ENCODE data around the gene PRKAR2A. TPM values are rescaled to one million over a fixed set of nuclear protein-coding genes. Genes with fewer than 3 reads are reported as not detected.

Gene PRKAR2A
- total RNA-seq, 1 experiment from 2014 or later, result 61.3 TPM

GRCh38 chr3:48855681-48856447 lies 8.2 kb upstream of the PRKAR2A start:
- no peaks in the 10 kb centered on the region for H3K4me1 Mint-ChIP-seq (ENCODE audit: insufficient read depth, unreplicated experiment)
- no TSS peak for BruUV-seq (replicated peaks)
- H3K36me3 Mint-ChIP-seq (ENCODE audit: insufficient read depth, unreplicated experiment), result peaks cover 7% of the 10 kb centered on the region
- no peak overlapping the region for H3K27ac Mint-ChIP-seq (ENCODE audit: low read depth, unreplicated experiment)
- no peak for DNase-seq (ENCODE audit: unreplicated experiment)
- H3K9me3 Mint-ChIP-seq (ENCODE audit: unreplicated experiment), result no peaks in the 10 kb centered on the region
- ChIA-PET CTCF (interaction anchor here (0.5 to 0.9 kb wide), 2 partner anchors 8 to 52 kb away, joined by 3 read pairs; partner anchors contain the start of gene PRKAR2A), POLR2A (interaction anchor here (2.3 kb wide), 1 partner anchor 9 kb away, joined by 12 read pairs; the partner anchor contains the start of gene PRKAR2A)
- intact Hi-C loops (cut with micrococcal nuclease), result no loop called here
- H3K4me3 Mint-ChIP-seq (ENCODE audit: unreplicated experiment), result no peak overlapping the region
- no peaks in the 10 kb centered on the region for H3K27me3 Mint-ChIP-seq (ENCODE audit: insufficient read depth, unreplicated experiment)
- no peak for TF ChIP-seq CTCF (IDR thresholded peaks at IDR 0.05; ENCODE audit: unreplicated experiment)

GRCh38 chr3:48852151-48852550 lies 4.5 kb upstream of the PRKAR2A start:
- Mint-ChIP-seq H3K36me3 (ENCODE audit: insufficient read depth, unreplicated experiment) (peaks cover 7% of the 10 kb centered on the region), H3K27me3 (ENCODE audit: insufficient read depth, unreplicated experiment) (no peaks in the 10 kb centered on the region), H3K4me1 (ENCODE audit: insufficient read depth, unreplicated experiment) (peaks cover 8% of the 10 kb centered on the region), H3K9me3 (ENCODE audit: unreplicated experiment) (no peaks in the 10 kb centered on the region), H3K27ac (ENCODE audit: low read depth, unreplicated experiment) (no peak overlapping the region), H3K4me3 (ENCODE audit: unreplicated experiment) (no peak overlapping the region)
- DNase-seq (ENCODE audit: unreplicated experiment), result no peak
- TF ChIP-seq CTCF (IDR thresholded peaks at IDR 0.05; ENCODE audit: unreplicated experiment), result no peak
- POLR2A ChIA-PET, result interaction anchor here (0.7 to 1.3 kb wide), 2 partner anchors 11 to 66 kb away, joined by 3 to 4 read pairs; partner anchors contain the start of gene ARIH2
- CTCF ChIA-PET, result no interaction called here
- BruUV-seq (replicated peaks), result no TSS peak
- intact Hi-C loops (cut with micrococcal nuclease), result no loop called here

- no peak for TF ChIP-seq CTCF (IDR thresholded peaks at IDR 0.05; ENCODE audit: unreplicated experiment)
- no peak overlapping the region for H3K27ac Mint-ChIP-seq (ENCODE audit: low read depth, unreplicated experiment)
- no peaks in the 10 kb centered on the region for H3K9me3 Mint-ChIP-seq (ENCODE audit: unreplicated experiment)
- no peak overlapping the region for H3K4me3 Mint-ChIP-seq (ENCODE audit: unreplicated experiment)
- ChIA-PET CTCF (no interaction called here), POLR2A (interaction anchor here (1.3 kb wide), 1 partner anchor 67 kb away, joined by 4 read pairs; the partner anchor contains the start of gene ARIH2)
- BruUV-seq (replicated peaks), result no TSS peak
- DNase-seq (ENCODE audit: unreplicated experiment), result no peak
- peaks cover 3% of the 10 kb centered on the region for H3K36me3 Mint-ChIP-seq (ENCODE audit: insufficient read depth, unreplicated experiment)
- H3K27me3 Mint-ChIP-seq (ENCODE audit: insufficient read depth, unreplicated experiment), result no peaks in the 10 kb centered on the region
- peaks cover 8% of the 10 kb centered on the region for H3K4me1 Mint-ChIP-seq (ENCODE audit: insufficient read depth, unreplicated experiment)
- intact Hi-C loops (cut with micrococcal nuclease), result no loop called here
These were observed 3.7 kb upstream of the PRKAR2A start for GRCh38 chr3:48851407-48851806.

GRCh38 chr3:48848816-48849515 lies 1.3 kb upstream of the PRKAR2A start:
- no peak overlapping the region for H3K27ac Mint-ChIP-seq (ENCODE audit: low read depth, unreplicated experiment)
- H3K27me3 Mint-ChIP-seq (ENCODE audit: insufficient read depth, unreplicated experiment), result no peaks in the 10 kb centered on the region
- TF ChIP-seq CTCF (IDR thresholded peaks at IDR 0.05; ENCODE audit: unreplicated experiment), result no peak
- DNase-seq (ENCODE audit: unreplicated experiment), result no peak
- BruUV-seq (replicated peaks), result no TSS peak
- no peaks in the 10 kb centered on the region for H3K36me3 Mint-ChIP-seq (ENCODE audit: insufficient read depth, unreplicated experiment)
- POLR2A ChIA-PET, result interaction anchor here (0.7 to 2.5 kb wide), 2 partner anchors 38 to 133 kb away, joined by 3 to 13 read pairs; partner anchors contain the start of gene IP6K2
- no peak overlapping the region for H3K4me3 Mint-ChIP-seq (ENCODE audit: unreplicated experiment)
- peaks cover 13% of the 10 kb centered on the region for H3K4me1 Mint-ChIP-seq (ENCODE audit: insufficient read depth, unreplicated experiment)
- H3K9me3 Mint-ChIP-seq (ENCODE audit: unreplicated experiment), result no peaks in the 10 kb centered on the region
- CTCF ChIA-PET, result no interaction called here
- intact Hi-C loops (cut with micrococcal nuclease), result loop anchor here (10.0 kb wide), 1 partner anchor 54 kb away; no protein-coding TSS in a partner anchor

Data from MCF 10A (cell line).